OCI-LY1 (cell line): ENCODE results near the gene WHAMM.

Source experiments
- H2AFZ ChIP-seq: fragments of 200-600 bp; sonication (generic), shearing (Covaris generic); 2 replicates; pipeline ENCODE4 v1.6.0; 2014; ENCODE audit warnings: antibody characterized with exemption, mild to moderate bottlenecking, low read length
- H3F3A ChIP-seq: fragments of 200-600 bp; sonication (generic), shearing (Covaris generic); 2 replicates; pipeline ENCODE4 v1.6.0; 2014; ENCODE audit warnings: mild to moderate bottlenecking, antibody characterized with exemption, low read length, moderate library complexity; ENCODE audit not compliant: insufficient read depth
- H3K27ac ChIP-seq: fragments of 200-600 bp; sonication (generic); 2 replicates; pipeline ENCODE4 v1.5.1; 2014; ENCODE audit warnings: low read length, mixed run types, mild to moderate bottlenecking, low read depth; ENCODE audit not compliant: poor library complexity, severe bottlenecking
- H3K27me3 ChIP-seq: fragments of 200-600 bp; sonication (generic); 2 replicates; pipeline ENCODE4 v1.6.0; 2014; ENCODE audit warnings: antibody characterized with exemption, mild to moderate bottlenecking, low read length, moderate library complexity; ENCODE audit not compliant: insufficient read depth
- H3K36me3 ChIP-seq: fragments of 200-600 bp; sonication (generic); 2 replicates; pipeline ENCODE4 v1.6.1; 2014; ENCODE audit warnings: mild to moderate bottlenecking, antibody characterized with exemption, low read length, moderate library complexity, mixed read lengths; ENCODE audit not compliant: insufficient read depth
- H3K4me1 ChIP-seq: fragments of 200-600 bp; sonication (generic); 2 replicates; pipeline ENCODE4 v1.5.1; 2014; ENCODE audit warnings: mild to moderate bottlenecking, low read length, moderate library complexity; ENCODE audit not compliant: insufficient read depth, severe bottlenecking
- H3K4me2 ChIP-seq: fragments of 200-600 bp; sonication (generic), shearing (Covaris generic); 2 replicates; pipeline ENCODE4 v1.6.1; 2014; ENCODE audit warnings: low read length
- H3K4me3 ChIP-seq: fragments of 200-600 bp; sonication (generic); 2 replicates; pipeline ENCODE4 v1.5.1; 2014; ENCODE audit warnings: low read length, low read depth, mild to moderate bottlenecking, mixed read lengths; ENCODE audit not compliant: poor library complexity, severe bottlenecking
- H3K79me2 ChIP-seq: fragments of 200-600 bp; shearing (Covaris generic); 2 replicates; pipeline ENCODE4 v1.6.1; 2016; ENCODE audit warnings: mixed run types, low read length, mixed read lengths; ENCODE audit not compliant: insufficient read depth
- H3K9ac ChIP-seq: fragments of 200-600 bp; sonication (generic), shearing (Covaris generic); 2 replicates; pipeline ENCODE4 v1.6.1; 2014; ENCODE audit warnings: mild to moderate bottlenecking, low read length, mixed read lengths
- H3K9me2 ChIP-seq: fragments of 200-600 bp; sonication (generic), shearing (Covaris generic); 2 replicates; pipeline ENCODE4 v1.6.1; 2014; ENCODE audit warnings: low read depth, mild to moderate bottlenecking, low read length, mixed read lengths
- H3K9me3 ChIP-seq: fragments of 200-600 bp; shearing (Covaris generic); 2 replicates; pipeline ENCODE4 v1.6.1; 2014; ENCODE audit warnings: low read length, mixed read lengths
- H4K20me1 ChIP-seq: fragments of 200-600 bp; sonication (generic), shearing (Covaris generic); 2 replicates; pipeline ENCODE4 v1.6.0; 2016; ENCODE audit warnings: mild to moderate bottlenecking, low read length; ENCODE audit not compliant: insufficient read depth
- EZH2 ChIP-seq: fragments of 200-600 bp; sonication (generic), shearing (Covaris generic); IDR thresholded peaks from 2 replicates; pipeline ENCODE4 v1.8.0; 2017; ENCODE audit warnings: borderline replicate concordance, mixed run types, mild to moderate bottlenecking, antibody characterized with exemption, low read length, moderate library complexity, mixed read lengths
- TF ChIP-seq, protein P1 (sequence below): fragments of 200-600 bp; sonication (generic), shearing (Covaris generic); IDR thresholded peaks from 2 replicates; pipeline ENCODE4 v1.5.1; 2017; ENCODE audit warnings: mild to moderate bottlenecking, antibody characterized with exemption, low read length, moderate library complexity, mixed read lengths

WHAMM gene

DNA sequence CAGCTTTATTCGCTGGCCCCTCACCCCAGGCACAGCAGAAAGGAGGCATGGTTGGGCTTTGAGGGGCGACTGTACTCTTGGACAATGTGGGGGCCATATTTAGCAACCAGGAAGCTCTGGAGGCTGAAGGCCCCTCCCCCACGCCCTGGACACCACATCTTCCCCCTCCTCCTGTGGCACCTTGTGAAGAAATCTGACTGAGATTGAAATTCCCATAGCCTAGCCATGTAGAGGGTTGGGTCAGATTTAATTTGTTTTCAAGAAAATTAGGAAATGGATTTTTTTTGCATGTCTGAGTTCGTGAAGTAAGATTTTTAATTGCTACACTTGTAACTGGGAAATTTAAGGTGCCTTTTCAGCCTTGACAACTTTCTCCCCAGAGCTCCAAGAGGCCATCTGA, 28.1 kb upstream of the WHAMM start:
- Histone ChIP-seq H3K9me3 (no peaks in the 10 kb centered on the region), H3K9me2 (no peaks in the 10 kb centered on the region), H3K79me2 (no peaks in the 10 kb centered on the region), H3K4me1 (no peaks in the 10 kb centered on the region), H3K4me3 (no peak overlapping the region), H4K20me1 (no peaks in the 10 kb centered on the region), H3K27me3 (peaks cover 6% of the 10 kb centered on the region; the same call in 1 of the 2 replicates), H3K36me3 (no peaks in the 10 kb centered on the region), H3K4me2 (no peak overlapping the region), H2AFZ (no peak overlapping the region), H3F3A (no peaks in the 10 kb centered on the region), H3K9ac (no peak overlapping the region), H3K27ac (no peak overlapping the region)
- TF ChIP-seq, protein P1, sequence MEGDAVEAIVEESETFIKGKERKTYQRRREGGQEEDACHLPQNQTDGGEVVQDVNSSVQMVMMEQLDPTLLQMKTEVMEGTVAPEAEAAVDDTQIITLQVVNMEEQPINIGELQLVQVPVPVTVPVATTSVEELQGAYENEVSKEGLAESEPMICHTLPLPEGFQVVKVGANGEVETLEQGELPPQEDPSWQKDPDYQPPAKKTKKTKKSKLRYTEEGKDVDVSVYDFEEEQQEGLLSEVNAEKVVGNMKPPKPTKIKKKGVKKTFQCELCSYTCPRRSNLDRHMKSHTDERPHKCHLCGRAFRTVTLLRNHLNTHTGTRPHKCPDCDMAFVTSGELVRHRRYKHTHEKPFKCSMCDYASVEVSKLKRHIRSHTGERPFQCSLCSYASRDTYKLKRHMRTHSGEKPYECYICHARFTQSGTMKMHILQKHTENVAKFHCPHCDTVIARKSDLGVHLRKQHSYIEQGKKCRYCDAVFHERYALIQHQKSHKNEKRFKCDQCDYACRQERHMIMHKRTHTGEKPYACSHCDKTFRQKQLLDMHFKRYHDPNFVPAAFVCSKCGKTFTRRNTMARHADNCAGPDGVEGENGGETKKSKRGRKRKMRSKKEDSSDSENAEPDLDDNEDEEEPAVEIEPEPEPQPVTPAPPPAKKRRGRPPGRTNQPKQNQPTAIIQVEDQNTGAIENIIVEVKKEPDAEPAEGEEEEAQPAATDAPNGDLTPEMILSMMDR, result no peak
- no peak for TF ChIP-seq EZH2

DNA sequence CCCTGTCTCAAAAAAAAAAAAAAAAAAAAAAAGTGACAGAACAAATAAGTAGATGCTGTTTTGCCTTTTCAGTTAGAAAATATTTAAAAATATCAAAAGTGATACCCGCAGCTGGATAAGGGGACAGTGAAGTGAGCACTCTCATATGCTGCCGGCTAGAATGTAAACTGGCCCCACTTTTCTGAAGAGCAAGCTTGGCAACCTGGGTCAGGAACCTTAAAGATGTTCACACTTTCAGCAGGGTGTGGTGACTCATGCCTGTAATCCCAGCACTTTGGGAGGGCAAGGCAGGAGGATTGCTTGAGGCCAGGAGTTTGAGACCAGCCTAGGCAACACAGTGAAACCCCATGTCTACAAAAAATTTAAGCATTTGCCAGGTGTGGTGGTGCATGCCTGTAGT, 20.9 kb upstream of the WHAMM start:
- Histone ChIP-seq H2AFZ (no peak overlapping the region), H3K79me2 (no peaks in the 10 kb centered on the region), H3K27me3 (peaks cover 6% of the 10 kb centered on the region; the same call in 1 of the 2 replicates), H3F3A (no peaks in the 10 kb centered on the region), H3K27ac (no peak overlapping the region), H3K4me3 (no peak overlapping the region), H4K20me1 (no peaks in the 10 kb centered on the region), H3K9ac (no peak overlapping the region), H3K9me3 (no peaks in the 10 kb centered on the region), H3K9me2 (no peaks in the 10 kb centered on the region), H3K36me3 (no peaks in the 10 kb centered on the region), H3K4me2 (no peak overlapping the region), H3K4me1 (no peaks in the 10 kb centered on the region)
- no peak for TF ChIP-seq EZH2
- TF ChIP-seq, protein P1, result no peak

DNA sequence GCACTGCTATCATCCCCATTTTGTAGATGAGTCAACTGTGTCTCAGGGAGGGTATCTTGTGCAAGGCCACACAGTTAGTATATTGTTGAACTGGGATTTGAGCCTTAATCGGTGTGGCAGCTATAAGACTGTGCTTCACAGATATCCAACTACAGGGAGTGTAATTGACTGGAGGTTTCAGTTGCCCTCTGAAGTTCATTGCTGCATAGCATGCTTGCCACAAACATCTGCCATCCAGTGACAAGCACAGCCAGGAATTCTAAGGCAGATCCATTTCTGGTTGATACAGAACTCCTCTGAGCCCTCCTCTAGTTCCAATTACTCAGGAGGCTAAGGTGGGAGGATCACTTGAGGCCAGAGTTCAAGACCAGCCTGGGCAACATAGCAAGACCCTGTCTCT, 19.9 kb upstream of the WHAMM start:
- Histone ChIP-seq H3K9me3 (peaks cover 6% of the 10 kb centered on the region), H3K4me3 (no peak overlapping the region), H3K27ac (no peak overlapping the region), H3K27me3 (peaks cover 4% of the 10 kb centered on the region; the same call in 1 of the 2 replicates), H3K9ac (no peak overlapping the region), H3K9me2 (no peaks in the 10 kb centered on the region), H3K4me2 (no peak overlapping the region), H4K20me1 (no peaks in the 10 kb centered on the region), H3K36me3 (no peaks in the 10 kb centered on the region), H2AFZ (no peak overlapping the region), H3K4me1 (no peaks in the 10 kb centered on the region), H3K79me2 (no peaks in the 10 kb centered on the region), H3F3A (no peaks in the 10 kb centered on the region)
- TF ChIP-seq EZH2, result no peak
- TF ChIP-seq, protein P1, result no peak
